Uterus (tissue), 2 donors: ENCODE data around the gene TYR.
"Not testable (repeated sequence)": the region's sequence is repeated elsewhere in the genome, so short reads cannot be mapped to it uniquely, and the experiment has no call there.

Source experiments
- POLR2A ChIP-seq, 2 donors: fragments of 450-650 bp; IDR thresholded peaks; one replicate each; pipeline ENCODE4 v1.6.1; 2016; ENCODE audit warnings: antibody characterized with exemption in 2 of 2, mild to moderate bottlenecking in 1 of 2, moderate library complexity in 1 of 2
- TF ChIP-seq, protein P1 (sequence below), 4 experiments: fragments of 200-600 bp in 2 of 4; fragments of 450-650 bp in 2 of 4; sonication (generic) in 2 of 4; IDR thresholded peaks; one replicate each; pipeline ENCODE4 v1.5.1; 2016 to 2019; ENCODE audit warnings: antibody characterized with exemption in 4 of 4, mild to moderate bottlenecking in 2 of 4, moderate library complexity in 1 of 4

DNA sequence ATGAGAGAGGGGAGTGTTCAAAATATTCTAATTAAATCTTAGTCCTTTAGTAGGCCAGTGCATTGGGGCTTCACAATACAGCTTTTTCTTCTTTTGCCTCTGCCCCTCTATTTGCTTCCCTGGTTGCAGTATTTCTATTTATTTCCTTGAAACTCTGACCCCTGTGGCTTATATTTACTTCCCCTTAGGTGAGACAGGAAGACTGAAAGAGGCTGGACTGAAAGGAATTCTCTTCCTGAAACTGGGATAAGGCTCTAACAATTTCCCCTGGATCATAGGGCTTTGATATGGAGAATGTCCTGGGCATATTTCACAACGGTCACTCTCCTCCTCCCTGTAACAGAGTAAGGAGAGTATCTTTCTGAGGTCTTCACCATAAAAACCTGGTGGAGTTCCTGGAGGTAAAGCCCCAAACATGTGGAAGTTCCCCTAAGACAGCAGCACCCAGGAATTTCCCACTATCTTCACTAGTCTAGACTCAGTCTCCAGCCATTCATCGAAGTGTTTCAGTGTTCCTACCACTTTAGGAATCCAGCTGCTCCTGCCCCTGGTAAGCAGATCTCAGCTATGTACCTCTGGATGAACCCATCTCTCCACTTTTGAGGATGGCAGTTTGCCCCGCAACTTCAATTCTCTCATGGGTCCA lies 103.5 kb downstream of the TYR start:
- TF ChIP-seq, protein P1, sequence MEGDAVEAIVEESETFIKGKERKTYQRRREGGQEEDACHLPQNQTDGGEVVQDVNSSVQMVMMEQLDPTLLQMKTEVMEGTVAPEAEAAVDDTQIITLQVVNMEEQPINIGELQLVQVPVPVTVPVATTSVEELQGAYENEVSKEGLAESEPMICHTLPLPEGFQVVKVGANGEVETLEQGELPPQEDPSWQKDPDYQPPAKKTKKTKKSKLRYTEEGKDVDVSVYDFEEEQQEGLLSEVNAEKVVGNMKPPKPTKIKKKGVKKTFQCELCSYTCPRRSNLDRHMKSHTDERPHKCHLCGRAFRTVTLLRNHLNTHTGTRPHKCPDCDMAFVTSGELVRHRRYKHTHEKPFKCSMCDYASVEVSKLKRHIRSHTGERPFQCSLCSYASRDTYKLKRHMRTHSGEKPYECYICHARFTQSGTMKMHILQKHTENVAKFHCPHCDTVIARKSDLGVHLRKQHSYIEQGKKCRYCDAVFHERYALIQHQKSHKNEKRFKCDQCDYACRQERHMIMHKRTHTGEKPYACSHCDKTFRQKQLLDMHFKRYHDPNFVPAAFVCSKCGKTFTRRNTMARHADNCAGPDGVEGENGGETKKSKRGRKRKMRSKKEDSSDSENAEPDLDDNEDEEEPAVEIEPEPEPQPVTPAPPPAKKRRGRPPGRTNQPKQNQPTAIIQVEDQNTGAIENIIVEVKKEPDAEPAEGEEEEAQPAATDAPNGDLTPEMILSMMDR (IDR thresholded peaks at IDR 0.05): not testable (repeated sequence)
- TF ChIP-seq POLR2A (IDR thresholded peaks at IDR 0.05): not testable (repeated sequence)
